Measurements from ENCODE around the gene ZBTB7C.

The ZBTB7C gene

GRCh38 chr18:48038636-48039035, 370.5 kb downstream of the ZBTB7C start:
- peaks cover 4% of the 10 kb centered on the region for H3K4me1 ChIP-seq (ENCODE audit: insufficient read depth, low read length)
- no peak overlapping the region for H3K4me3 ChIP-seq (ENCODE audit: low read depth in 1 of 2, low read length in 2 of 2)
- no peaks in the 10 kb centered on the region for H3K27me3 ChIP-seq (ENCODE audit: control insufficient read depth in 1 of 2, insufficient read depth in 2 of 2, low read length in 2 of 2)
- no peaks in the 10 kb centered on the region for H3K9me3 ChIP-seq (ENCODE audit: low read length)
- H3K36me3 ChIP-seq (ENCODE audit: insufficient read depth, low read length): no peaks in the 10 kb centered on the region
- no peak overlapping the region for H3K9ac ChIP-seq (ENCODE audit: low read length)
- no peak overlapping the region for H3K27ac ChIP-seq (ENCODE audit: low read depth, low read length)

GRCh38 chr18:48037481-48038271, 371.5 kb downstream of the ZBTB7C start:
- Histone ChIP-seq H3K9me3 (ENCODE audit: low read length) (no peaks in the 10 kb centered on the region), H3K4me3 (ENCODE audit: low read depth in 1 of 2, low read length in 2 of 2) (no peak overlapping the region), H3K36me3 (ENCODE audit: insufficient read depth, low read length) (no peaks in the 10 kb centered on the region), H3K27ac (ENCODE audit: low read depth, low read length) (no peak overlapping the region), H3K27me3 (ENCODE audit: control insufficient read depth in 1 of 2, insufficient read depth in 2 of 2, low read length in 2 of 2) (no peaks in the 10 kb centered on the region), H3K4me1 (ENCODE audit: insufficient read depth, low read length) (peaks cover 4% of the 10 kb centered on the region), H3K9ac (ENCODE audit: low read length) (no peak overlapping the region)

GRCh38 chr18:48036641-48037421, 372.4 kb downstream of the ZBTB7C start:
- Histone ChIP-seq H3K9me3 (ENCODE audit: low read length) (no peaks in the 10 kb centered on the region), H3K4me3 (ENCODE audit: low read depth in 1 of 2, low read length in 2 of 2) (no peak overlapping the region), H3K27me3 (ENCODE audit: control insufficient read depth in 1 of 2, insufficient read depth in 2 of 2, low read length in 2 of 2) (no peaks in the 10 kb centered on the region), H3K36me3 (ENCODE audit: insufficient read depth, low read length) (no peaks in the 10 kb centered on the region), H3K27ac (ENCODE audit: low read depth, low read length) (no peak overlapping the region), H3K4me1 (ENCODE audit: insufficient read depth, low read length) (peaks cover 4% of the 10 kb centered on the region), H3K9ac (ENCODE audit: low read length) (no peak overlapping the region)

GRCh38 chr18:48036226-48036625, 373.0 kb downstream of the ZBTB7C start:
- Histone ChIP-seq H3K4me3 (ENCODE audit: low read depth in 1 of 2, low read length in 2 of 2) (no peak overlapping the region), H3K27ac (ENCODE audit: low read depth, low read length) (no peak overlapping the region), H3K36me3 (ENCODE audit: insufficient read depth, low read length) (no peaks in the 10 kb centered on the region), H3K9ac (ENCODE audit: low read length) (no peak overlapping the region), H3K4me1 (ENCODE audit: insufficient read depth, low read length) (peaks cover 4% of the 10 kb centered on the region), H3K9me3 (ENCODE audit: low read length) (no peaks in the 10 kb centered on the region), H3K27me3 (ENCODE audit: control insufficient read depth in 1 of 2, insufficient read depth in 2 of 2, low read length in 2 of 2) (no peaks in the 10 kb centered on the region)

- H3K4me1 ChIP-seq (ENCODE audit: insufficient read depth, low read length): peaks cover 4% of the 10 kb centered on the region
- H3K9me3 ChIP-seq (ENCODE audit: low read length): no peaks in the 10 kb centered on the region
- no peak overlapping the region for H3K27ac ChIP-seq (ENCODE audit: low read depth, low read length)
- no peaks in the 10 kb centered on the region for H3K27me3 ChIP-seq (ENCODE audit: control insufficient read depth in 1 of 2, insufficient read depth in 2 of 2, low read length in 2 of 2)
- H3K36me3 ChIP-seq (ENCODE audit: insufficient read depth, low read length): no peaks in the 10 kb centered on the region
- no peak overlapping the region for H3K4me3 ChIP-seq (ENCODE audit: low read depth in 1 of 2, low read length in 2 of 2)
- H3K9ac ChIP-seq (ENCODE audit: low read length): no peak overlapping the region
These were observed 373.7 kb downstream of the ZBTB7C start for GRCh38 chr18:48035556-48035860.

GRCh38 chr18:48034651-48035555, 374.3 kb downstream of the ZBTB7C start:
- no peak overlapping the region for H3K4me3 ChIP-seq (ENCODE audit: low read depth in 1 of 2, low read length in 2 of 2)
- no peak overlapping the region for H3K9ac ChIP-seq (ENCODE audit: low read length)
- H3K9me3 ChIP-seq (ENCODE audit: low read length): no peaks in the 10 kb centered on the region
- peaks cover 4% of the 10 kb centered on the region for H3K4me1 ChIP-seq (ENCODE audit: insufficient read depth, low read length)
- H3K27ac ChIP-seq (ENCODE audit: low read depth, low read length): no peak overlapping the region
- H3K27me3 ChIP-seq (ENCODE audit: control insufficient read depth in 1 of 2, insufficient read depth in 2 of 2, low read length in 2 of 2): no peaks in the 10 kb centered on the region
- no peaks in the 10 kb centered on the region for H3K36me3 ChIP-seq (ENCODE audit: insufficient read depth, low read length)

DNA sequence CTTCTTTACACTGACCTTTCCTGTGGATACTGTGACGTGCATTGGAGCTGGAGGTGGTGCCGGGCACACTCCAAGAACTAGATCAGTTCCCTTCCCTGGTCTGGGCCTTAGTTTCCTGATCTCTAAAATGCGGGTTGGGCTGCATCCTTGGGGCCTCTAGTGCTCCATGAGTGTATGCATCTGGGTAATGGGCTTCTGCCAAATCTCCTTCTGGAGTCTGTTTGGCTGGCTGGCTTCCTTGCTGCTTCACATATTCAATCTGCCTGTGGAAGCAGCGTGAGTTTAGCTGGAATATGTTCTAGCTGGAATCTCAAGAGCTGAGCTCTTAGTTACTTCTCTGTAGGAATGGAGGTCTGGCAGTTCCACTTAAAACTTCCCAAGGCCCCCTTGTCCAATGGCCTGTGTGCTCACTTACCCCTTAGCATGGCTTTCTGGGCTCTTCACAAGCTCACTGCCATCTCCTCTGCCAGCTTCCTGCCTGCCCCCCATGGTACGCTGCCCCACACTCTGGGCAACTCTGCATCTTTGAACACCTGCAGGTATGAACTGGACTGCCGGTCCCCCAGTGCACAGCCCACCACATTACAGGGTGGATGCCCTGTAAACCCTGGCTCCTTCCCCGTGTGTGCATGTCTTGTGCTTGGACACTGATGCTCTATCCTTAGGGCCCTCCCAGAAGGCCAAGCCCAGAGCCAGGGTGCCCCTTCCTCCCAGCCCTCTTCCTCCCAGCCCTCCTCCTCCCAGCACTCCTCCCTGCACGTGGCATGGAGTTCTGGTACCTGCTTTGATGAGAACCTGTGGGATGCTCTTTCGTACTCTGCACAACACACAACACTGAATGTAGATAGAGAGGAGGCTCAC, 375.2 kb downstream of the ZBTB7C start:
- H3K27me3 ChIP-seq (ENCODE audit: control insufficient read depth in 1 of 2, insufficient read depth in 2 of 2, low read length in 2 of 2): no peaks in the 10 kb centered on the region
- peaks cover 4% of the 10 kb centered on the region for H3K4me1 ChIP-seq (ENCODE audit: insufficient read depth, low read length)
- no peak overlapping the region for H3K4me3 ChIP-seq (ENCODE audit: low read depth in 1 of 2, low read length in 2 of 2)
- no peaks in the 10 kb centered on the region for H3K9me3 ChIP-seq (ENCODE audit: low read length)
- no peaks in the 10 kb centered on the region for H3K36me3 ChIP-seq (ENCODE audit: insufficient read depth, low read length)
- H3K27ac ChIP-seq (ENCODE audit: low read depth, low read length): no peak overlapping the region
- H3K9ac ChIP-seq (ENCODE audit: low read length): no peak overlapping the region

- Histone ChIP-seq H3K9ac (ENCODE audit: low read length) (no peak overlapping the region), H3K27ac (ENCODE audit: low read depth, low read length) (no peak overlapping the region), H3K4me3 (ENCODE audit: low read depth in 1 of 2, low read length in 2 of 2) (no peak overlapping the region), H3K4me1 (ENCODE audit: insufficient read depth, low read length) (peaks cover 4% of the 10 kb centered on the region), H3K9me3 (ENCODE audit: low read length) (no peaks in the 10 kb centered on the region), H3K36me3 (ENCODE audit: insufficient read depth, low read length) (no peaks in the 10 kb centered on the region), H3K27me3 (ENCODE audit: control insufficient read depth in 1 of 2, insufficient read depth in 2 of 2, low read length in 2 of 2) (no peaks in the 10 kb centered on the region)
These were observed 376.1 kb downstream of the ZBTB7C start for GRCh38 chr18:48032876-48033789.

- Histone ChIP-seq H3K9ac (ENCODE audit: low read length) (no peak overlapping the region), H3K27me3 (ENCODE audit: control insufficient read depth in 1 of 2, insufficient read depth in 2 of 2, low read length in 2 of 2) (no peaks in the 10 kb centered on the region), H3K9me3 (ENCODE audit: low read length) (no peaks in the 10 kb centered on the region), H3K4me3 (ENCODE audit: low read depth in 1 of 2, low read length in 2 of 2) (no peak overlapping the region), H3K4me1 (ENCODE audit: insufficient read depth, low read length) (peaks cover 12% of the 10 kb centered on the region), H3K27ac (ENCODE audit: low read depth, low read length) (no peak overlapping the region), H3K36me3 (ENCODE audit: insufficient read depth, low read length) (no peaks in the 10 kb centered on the region)
These were observed 377.5 kb downstream of the ZBTB7C start for GRCh38 chr18:48031641-48032040.
